Small intestine (tissue), 7 donors: ENCODE data around the gene RPS6KA2. TPM values are rescaled to one million over a fixed set of nuclear protein-coding genes. Genes with fewer than 3 reads are reported as not detected.

Experiments
- DNase-seq, 2 donors: peaks; one replicate each; pipeline versions ENCODE4 v3.0.0 to v3.0.0-alpha.2; 2013
- FAIRE-seq: peaks from 2 replicates; lab custom pipeline; 2012; peaks lifted over from hg19 to GRCh38; lab: Jason Lieb, UNC
- H3K27ac ChIP-seq, 3 donors: one replicate each; pipeline ENCODE4 v1.5.1; 2013; ENCODE audit warnings: low read length in 2 of 3, mild to moderate bottlenecking in 2 of 3, control low read depth in 1 of 3, inconsistent platforms in 1 of 3, low read depth in 1 of 3, moderate library complexity in 1 of 3
- H3K27me3 ChIP-seq, 3 donors: one replicate each; pipeline ENCODE4 v1.6.1; 2013; ENCODE audit warnings: low read length in 3 of 3, inconsistent platforms in 1 of 3; ENCODE audit not compliant: control insufficient read depth in 3 of 3, insufficient read depth in 3 of 3
- H3K36me3 ChIP-seq, 3 donors: one replicate each; pipeline ENCODE4 v1.6.1; 2013; ENCODE audit warnings: low read length in 3 of 3, inconsistent platforms in 1 of 3, low read depth in 1 of 3, mild to moderate bottlenecking in 1 of 3, moderate library complexity in 1 of 3; ENCODE audit not compliant: control insufficient read depth in 3 of 3, insufficient read depth in 2 of 3
- H3K4me1 ChIP-seq, 3 donors: one replicate each; pipeline ENCODE4 v1.6.1; 2013; ENCODE audit warnings: low read length in 2 of 3, inconsistent platforms in 1 of 3, low read depth in 1 of 3, mild to moderate bottlenecking in 1 of 3, moderate library complexity in 1 of 3; ENCODE audit not compliant: control insufficient read depth in 3 of 3, insufficient read depth in 2 of 3
- H3K4me3 ChIP-seq, 3 donors: one replicate each; pipeline ENCODE4 v1.5.1; 2013; ENCODE audit warnings: low read length in 3 of 3, control low read depth in 1 of 3, inconsistent platforms in 1 of 3, low read depth in 1 of 3, mild to moderate bottlenecking in 1 of 3, moderate library complexity in 1 of 3
- H3K9me3 ChIP-seq, 2 donors: one replicate each; pipeline ENCODE4 v1.6.1; 2013; ENCODE audit warnings: low read depth in 1 of 2, low read length in 1 of 2; ENCODE audit not compliant: control insufficient read depth in 2 of 2, insufficient read depth in 1 of 2
- WGBS, 3 donors: extraction: QIAGEN DNeasy Blood & Tissue Kit; methylation state at CpG; one replicate each; pipeline ENCODE4 v1.1.7; 2013; 5-methylcytosine and 5-hydroxymethylcytosine counted together
- polyA plus RNA-seq, 4 donors: library from polyadenylated mRNA; stranded (reverse) in 3 of 4; unstranded in 1 of 4; fragments of 200-250 nt in 3 of 4; fragments of 120-200 nt in 1 of 4; gene quantifications; one replicate each; pipeline versions ENCODE4 v1.2.1 to v1.2.3, GENCODE V29; 2013
- donor health status: healthy with polysubstance abuse.
- donor health status: control.
- donor health status: control.
- donor health status: Bipolar disorder and iron deficiency.
- donor health status: healthy.

RPS6KA2 gene
- polyA plus RNA-seq, 4 donors: 3.1 to 21.9 (median 7.3) TPM

- WGBS, 3 donors: 82 to 88% (median 87%) methylated on average over 10 of the region's 10 CpGs
- DNase-seq (no peak), FAIRE-seq (no peak)
- Histone ChIP-seq H3K9me3 (no peaks in the 10 kb centered on the region), H3K27me3 (no peaks in the 10 kb centered on the region), H3K4me3 (no peak overlapping the region), H3K27ac (no peak overlapping the region), H3K4me1 (no peaks in the 10 kb centered on the region), H3K36me3 (peaks cover 0 to 20% (median 0%) of the 10 kb centered on the region in 3 donors)
Observed at GRCh38 chr6:166471797-166472260, 155.2 kb downstream of the RPS6KA2 start.

GRCh38 chr6:166470863-166471410 lies 156.1 kb downstream of the RPS6KA2 start:
- H3K4me1 ChIP-seq: no peaks in the 10 kb centered on the region
- no peak for DNase-seq
- WGBS, 3 donors: 91 to 92% (median 92%) methylated on average over 20 to 23 of the region's 23 CpGs
- FAIRE-seq: no peak
- no peaks in the 10 kb centered on the region for H3K27me3 ChIP-seq
- no peak overlapping the region for H3K4me3 ChIP-seq
- H3K9me3 ChIP-seq: no peaks in the 10 kb centered on the region
- peaks cover 0 to 20% (median 0%) of the 10 kb centered on the region in 3 donors for H3K36me3 ChIP-seq
- H3K27ac ChIP-seq: no peak overlapping the region

GRCh38 chr6:166470029-166470862 lies 156.8 kb downstream of the RPS6KA2 start:
- Histone ChIP-seq H3K27ac (no peak overlapping the region), H3K4me1 (no peaks in the 10 kb centered on the region), H3K9me3 (no peaks in the 10 kb centered on the region), H3K27me3 (no peaks in the 10 kb centered on the region), H3K4me3 (no peak overlapping the region), H3K36me3 (peaks cover 0 to 20% (median 0%) of the 10 kb centered on the region in 3 donors)
- DNase-seq (no peak), FAIRE-seq (no peak)
- WGBS, 3 donors: 79 to 88% (median 86%) methylated on average over 20 of the region's 20 CpGs

- peaks cover 0 to 20% (median 0%) of the 10 kb centered on the region in 3 donors for H3K36me3 ChIP-seq
- WGBS, 3 donors: 93% methylated on average over 14 of the region's 14 CpGs
Observed at GRCh38 chr6:166469426-166469961, 157.6 kb downstream of the RPS6KA2 start.

GRCh38 chr6:166467436-166468000 lies 159.5 kb downstream of the RPS6KA2 start:
- no peak for FAIRE-seq

More at GRCh38 chr6:166469426-166469961, 157.6 kb downstream of the RPS6KA2 start:
- Histone ChIP-seq H3K4me3 (no peak overlapping the region), H3K27me3 (no peaks in the 10 kb centered on the region), H3K4me1 (no peaks in the 10 kb centered on the region), H3K27ac (no peak overlapping the region), H3K9me3 (no peaks in the 10 kb centered on the region)
- DNase-seq: no peak
- no peak for FAIRE-seq

GRCh38 chr6:166466178-166467122 lies 160.6 kb downstream of the RPS6KA2 start:
- H3K27ac ChIP-seq: peak overlapping the region in 1 of 3 donors; percentile 22
- FAIRE-seq: no peak
- no peak overlapping the region for H3K4me3 ChIP-seq
- H3K4me1 ChIP-seq: no peaks in the 10 kb centered on the region
- H3K36me3 ChIP-seq: peaks cover 0 to 20% (median 0%) of the 10 kb centered on the region in 3 donors
- no peaks in the 10 kb centered on the region for H3K27me3 ChIP-seq
- no peak for DNase-seq
- WGBS, 3 donors: 55 to 76% (median 64%) methylated on average over 9 of the region's 9 CpGs
- H3K9me3 ChIP-seq: no peaks in the 10 kb centered on the region

More at GRCh38 chr6:166467436-166468000, 159.5 kb downstream of the RPS6KA2 start:
- Histone ChIP-seq H3K27ac (no peak overlapping the region), H3K4me3 (no peak overlapping the region), H3K27me3 (no peaks in the 10 kb centered on the region), H3K36me3 (peaks cover 0 to 20% (median 0%) of the 10 kb centered on the region in 3 donors), H3K4me1 (no peaks in the 10 kb centered on the region), H3K9me3 (no peaks in the 10 kb centered on the region)
- no peak for DNase-seq
- 91 to 95% (median 92%) methylated on average over 8 to 9 of the region's 9 CpGs for WGBS, 3 donors

GRCh38 chr6:166465671-166466087 lies 161.4 kb downstream of the RPS6KA2 start:
- DNase-seq (no peak), FAIRE-seq (no peak)
- Histone ChIP-seq H3K4me3 (no peak overlapping the region), H3K27ac (peak overlapping the region in 1 of 3 donors; percentile 22), H3K9me3 (no peaks in the 10 kb centered on the region), H3K36me3 (peaks cover 0 to 20% (median 0%) of the 10 kb centered on the region in 3 donors), H3K27me3 (no peaks in the 10 kb centered on the region), H3K4me1 (no peaks in the 10 kb centered on the region)
- 65 to 87% (median 66%) methylated on average over 11 of the region's 11 CpGs for WGBS, 3 donors
